HG02885 (cell line): ENCODE data around the gene NINJ1.

ENCODE experiments used
- ATAC-seq: cut with Tn5 transposase; IDR thresholded peaks from one replicate; pipeline ENCODE4 v1.9.1; 2021; ENCODE audit warnings: mild to moderate bottlenecking; ENCODE audit not compliant: unreplicated experiment, poor library complexity

The NINJ1 gene

GRCh38 chr9:93134015-93134739 lies at the start of gene NINJ1:
Gene NINJ1, minus strand, starts transcription at chr9:93134251. Its CDS starts 34 bp downstream, at chr9:93134217.
- peak; percentile 81 for ATAC-seq

- no peak for ATAC-seq
Measured at GRCh38 chr9:93183131-93183662, 49.1 kb upstream of the NINJ1 start.

- no peak for ATAC-seq
Measured at GRCh38 chr9:93182572-93182971, 48.5 kb upstream of the NINJ1 start.

- ATAC-seq = no peak
Measured at GRCh38 chr9:93181672-93182435, 47.8 kb upstream of the NINJ1 start.

- no peak for ATAC-seq
Measured at GRCh38 chr9:93180938-93181337, 46.9 kb upstream of the NINJ1 start.

GRCh38 chr9:93178851-93179786 lies 45.1 kb upstream of the NINJ1 start:
- ATAC-seq = no peak

- no peak for ATAC-seq
Measured at GRCh38 chr9:93177676-93178075, 43.6 kb upstream of the NINJ1 start.

- ATAC-seq = no peak
Measured at GRCh38 chr9:93174976-93175375, 40.9 kb upstream of the NINJ1 start.

GRCh38 chr9:93173365-93174051 lies 39.5 kb upstream of the NINJ1 start:
- no peak for ATAC-seq

GRCh38 chr9:93172666-93173364 lies 38.8 kb upstream of the NINJ1 start:
- no peak for ATAC-seq

GRCh38 chr9:93171261-93171990 lies 37.4 kb upstream of the NINJ1 start:
- no peak for ATAC-seq

GRCh38 chr9:93170571-93170970 lies 36.5 kb upstream of the NINJ1 start:
- ATAC-seq = no peak

- no peak for ATAC-seq
Measured at GRCh38 chr9:93169444-93169843, 35.4 kb upstream of the NINJ1 start.

GRCh38 chr9:93168581-93168980 lies 34.5 kb upstream of the NINJ1 start:
- ATAC-seq = no peak

- no peak for ATAC-seq
Measured at GRCh38 chr9:93167838-93168237, 33.8 kb upstream of the NINJ1 start.

- ATAC-seq = no peak
Measured at GRCh38 chr9:93167185-93167584, 33.1 kb upstream of the NINJ1 start.

GRCh38 chr9:93166699-93167098 lies 32.6 kb upstream of the NINJ1 start:
- no peak for ATAC-seq

- ATAC-seq = no peak
Measured at GRCh38 chr9:93164085-93164484, 30.0 kb upstream of the NINJ1 start.
